GM23248 (cell line): ENCODE results near the gene BST2. TPM values are rescaled to one million over a fixed set of nuclear protein-coding genes. Genes with fewer than 3 reads are reported as not detected.

Source experiments
- DNase-seq: peaks from one replicate; pipeline ENCODE4 v3.0.0-alpha.2; 2015
- H2AFZ ChIP-seq: fragments of 200-600 bp; sonication (generic); 2 replicates; pipeline ENCODE4 v1.6.1; 2016; ENCODE audit warnings: antibody characterized with exemption
- H3F3A ChIP-seq: fragments of 200-600 bp; sonication (generic); 2 replicates; pipeline ENCODE4 v1.6.1; 2016; ENCODE audit warnings: mild to moderate bottlenecking, antibody characterized with exemption, mixed run types; ENCODE audit not compliant: insufficient read depth
- H3K27ac ChIP-seq: fragments of 200-600 bp; sonication (generic); 2 replicates; pipeline ENCODE4 v1.5.1; 2016; ENCODE audit warnings: mild to moderate bottlenecking
- H3K27me3 ChIP-seq: fragments of 200-600 bp; sonication (generic); replicated peaks from 2 replicates; pipeline ENCODE4 v1.6.1; 2016; ENCODE audit warnings: mild to moderate bottlenecking; ENCODE audit not compliant: insufficient read depth
- H3K36me3 ChIP-seq: fragments of 200-600 bp; sonication (generic); 2 replicates; pipeline ENCODE4 v1.6.1; 2016; ENCODE audit warnings: low read depth, mild to moderate bottlenecking
- H3K4me1 ChIP-seq: fragments of 200-600 bp; sonication (generic); 2 replicates; pipeline ENCODE4 v1.6.1; 2016; ENCODE audit warnings: mild to moderate bottlenecking; ENCODE audit not compliant: insufficient read depth
- H3K4me2 ChIP-seq: fragments of 200-600 bp; sonication (generic); one replicate; pipeline ENCODE4 v1.6.1; 2016; ENCODE audit warnings: mild to moderate bottlenecking; ENCODE audit not compliant: unreplicated experiment
- H3K4me3 ChIP-seq: fragments of 200-600 bp; sonication (generic); 2 replicates; pipeline ENCODE4 v1.5.1; 2016; ENCODE audit warnings: mild to moderate bottlenecking
- H3K79me2 ChIP-seq: fragments of 200-600 bp; sonication (generic); 2 replicates; pipeline ENCODE4 v1.6.1; 2016; ENCODE audit warnings: mild to moderate bottlenecking; ENCODE audit not compliant: insufficient read depth
- H3K9ac ChIP-seq: fragments of 200-600 bp; sonication (generic); 2 replicates; pipeline ENCODE4 v1.6.1; 2016; ENCODE audit warnings: mild to moderate bottlenecking
- H3K9me2 ChIP-seq: fragments of 200-600 bp; sonication (generic); 2 replicates; pipeline ENCODE4 v1.6.1; 2016; ENCODE audit warnings: mixed run types, mild to moderate bottlenecking, moderate library complexity; ENCODE audit not compliant: insufficient read depth
- H3K9me3 ChIP-seq: fragments of 200-600 bp; sonication (generic); one replicate; pipeline ENCODE4 v1.6.1; 2017; ENCODE audit warnings: low read depth
- H4K20me1 ChIP-seq: fragments of 200-600 bp; sonication (generic); 2 replicates; pipeline ENCODE4 v1.6.0; 2016; ENCODE audit not compliant: insufficient read depth
- EZH2 ChIP-seq: fragments of 200-600 bp; sonication (generic); IDR thresholded peaks from 2 replicates; pipeline ENCODE4 v1.6.1; 2018; ENCODE audit warnings: antibody characterized with exemption, mild to moderate bottlenecking; ENCODE audit not compliant: insufficient read depth, poor library complexity, severe bottlenecking
- EZH2phosphoT487 ChIP-seq: fragments of 200-600 bp; sonication (generic); IDR thresholded peaks from 2 replicates; pipeline ENCODE4 v1.6.1; 2018; ENCODE audit warnings: antibody characterized with exemption, moderate library complexity, mild to moderate bottlenecking, low read depth; ENCODE audit not compliant: insufficient read depth
- WGBS, 2 experiments: methylation state at CpG; one replicate each; pipeline ENCODE4 v1.1.6; 2015 to 2017; ENCODE audit warnings: low lambda C conversion rate in 2 of 2, low coverage in 1 of 2; ENCODE audit errors: missing lambda C conversion rate in 2 of 2; 5-methylcytosine and 5-hydroxymethylcytosine counted together
- in situ Hi-C: fragments of 300-500 bp; cut with MboI; formaldehyde crosslinking; loops from 2 replicates; pipeline ENCODE4 v1.15.0; 2020
- polyA plus RNA-seq: library from polyadenylated mRNA; unstranded; fragments of >200 nt; fragmentation: Nextera tagmentation; extraction: Ambion mirVana; gene quantifications from 2 replicates; pipeline ENCODE4 v1.2.1, GENCODE V29; 2016
- total RNA-seq: library from RNA; depleted of rRNA; stranded (reverse); fragments of >200 nt; shearing (Covaris generic); gene quantifications from 2 replicates; pipeline ENCODE4 v1.2.3, GENCODE V29; 2014

BST2 gene
- total and polyA plus RNA-seq, 2 experiments from 2014 or later = 0.75 TPM; not detected in 1

DNA sequence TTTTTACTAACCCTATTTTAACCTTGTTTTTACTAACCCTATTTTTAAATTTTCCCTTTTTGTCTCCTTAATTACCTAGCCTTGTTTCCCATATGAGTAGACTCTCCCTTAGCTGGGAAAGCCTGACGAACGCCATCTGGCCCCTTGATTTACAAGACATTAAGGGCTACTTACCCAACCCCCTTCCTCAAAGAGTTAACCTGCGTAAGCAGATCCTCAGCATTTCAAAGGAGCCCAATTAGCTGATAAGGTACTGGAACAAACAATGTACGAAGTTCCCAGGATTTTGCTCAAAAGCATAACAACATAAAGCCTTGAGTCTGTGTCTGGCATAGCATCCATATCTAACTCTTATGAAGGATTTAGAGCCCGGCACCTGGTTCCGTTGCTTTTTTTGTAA, 9.7 kb upstream of the BST2 start:
- peak overlapping the region; percentile 91; the same call in 1 of the 2 replicates for H2AFZ ChIP-seq
- no peaks in the 10 kb centered on the region for H3K36me3 ChIP-seq
- WGBS, 2 experiments = 69 to 74% methylated on average over 6 of the region's 6 CpGs
- H3K4me2 ChIP-seq = peak overlapping the region; percentile 62
- no peak overlapping the region for H3K4me3 ChIP-seq
- H3K9me2 ChIP-seq = no peaks in the 10 kb centered on the region
- in situ Hi-C loops = no loop called here
- H3K27me3 ChIP-seq = no peaks in the 10 kb centered on the region; the same call in 1 of the 2 replicates
- 0 out of 2 replicates have a peak, but pooled peaks cover 8% of the 10 kb centered on the region for H3F3A ChIP-seq
- H3K9ac ChIP-seq = no peak overlapping the region
- no peak for DNase-seq
- TF ChIP-seq EZH2phosphoT487 (no peak), EZH2 (no peak)
- no peaks in the 10 kb centered on the region for H4K20me1 ChIP-seq
- H3K4me1 ChIP-seq = peaks cover 3% of the 10 kb centered on the region; the same call in 1 of the 2 replicates
- no peaks in the 10 kb centered on the region for H3K9me3 ChIP-seq
- no peak overlapping the region for H3K27ac ChIP-seq
- H3K79me2 ChIP-seq = no peaks in the 10 kb centered on the region

DNA sequence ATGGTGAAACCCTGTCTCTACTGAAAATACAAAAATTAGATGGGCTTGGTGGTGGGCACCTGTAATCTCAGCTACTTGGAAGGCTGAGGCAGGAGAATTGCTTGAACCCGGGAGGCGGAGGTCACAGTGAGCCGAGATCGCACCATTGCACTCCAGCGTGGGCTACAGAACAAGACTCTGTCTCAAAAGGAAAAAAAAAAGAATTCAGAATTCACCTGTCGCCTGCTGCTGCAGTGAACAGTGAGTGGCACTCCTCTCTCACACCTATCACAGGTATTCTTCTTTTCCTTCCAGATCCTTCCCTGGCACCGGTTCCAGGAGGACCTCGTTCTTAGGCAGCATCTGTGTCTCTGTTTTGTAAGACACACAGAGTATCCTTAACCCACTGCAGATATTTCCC, 8.7 kb upstream of the BST2 start:
- Histone ChIP-seq H3K4me2 (no peak overlapping the region), H3K36me3 (no peaks in the 10 kb centered on the region), H3K4me3 (no peak overlapping the region), H3K79me2 (no peaks in the 10 kb centered on the region), H3K27me3 (no peaks in the 10 kb centered on the region; the same call in 1 of the 2 replicates), H2AFZ (no peak overlapping the region), H3K9me2 (no peaks in the 10 kb centered on the region), H3F3A (0 out of 2 replicates have a peak, but pooled peaks cover 4% of the 10 kb centered on the region), H4K20me1 (no peaks in the 10 kb centered on the region), H3K27ac (no peak overlapping the region), H3K9ac (no peak overlapping the region), H3K4me1 (peaks cover 3% of the 10 kb centered on the region; the same call in 1 of the 2 replicates), H3K9me3 (no peaks in the 10 kb centered on the region)
- in situ Hi-C loops = no loop called here
- TF ChIP-seq EZH2phosphoT487 (no peak), EZH2 (no peak)
- DNase-seq = no peak
- 71 to 78% methylated on average over 8 of the region's 8 CpGs for WGBS, 2 experiments

DNA sequence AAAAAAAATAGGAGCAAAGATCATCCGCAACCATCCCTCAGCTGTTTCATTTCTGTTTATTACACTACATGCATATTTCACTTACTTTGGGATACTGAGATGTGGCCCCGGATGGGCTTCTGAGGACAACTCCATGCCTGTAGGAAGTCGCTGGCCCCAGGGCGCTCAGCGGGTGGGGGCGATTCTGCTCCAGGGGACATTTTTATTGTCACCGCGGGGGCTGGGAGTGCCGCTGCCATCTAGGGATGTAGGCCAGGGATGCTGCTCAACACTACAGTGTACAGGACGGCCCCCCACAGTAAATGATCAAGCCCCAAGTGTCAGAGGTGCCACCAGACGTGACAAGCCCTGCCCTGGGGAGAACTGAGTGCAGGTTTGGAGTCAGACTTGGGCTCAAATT, 6.4 kb upstream of the BST2 start:
- in situ Hi-C loops = no loop called here
- no peak for TF ChIP-seq EZH2
- TF ChIP-seq EZH2phosphoT487 = no peak
- Histone ChIP-seq H3K9me2 (no peaks in the 10 kb centered on the region), H2AFZ (no peak overlapping the region), H3K27ac (no peak overlapping the region), H3K4me2 (no peak overlapping the region), H4K20me1 (no peaks in the 10 kb centered on the region), H3K79me2 (no peaks in the 10 kb centered on the region), H3K36me3 (no peaks in the 10 kb centered on the region), H3K9ac (no peak overlapping the region), H3K4me1 (0 out of 2 replicates have a peak, but pooled peaks cover 3% of the 10 kb centered on the region), H3F3A (no peaks in the 10 kb centered on the region), H3K4me3 (no peak overlapping the region), H3K27me3 (no peaks in the 10 kb centered on the region; the same call in 1 of the 2 replicates), H3K9me3 (no peaks in the 10 kb centered on the region)
- no peak for DNase-seq
- 77 to 79% methylated on average over 11 of the region's 11 CpGs for WGBS, 2 experiments

DNA sequence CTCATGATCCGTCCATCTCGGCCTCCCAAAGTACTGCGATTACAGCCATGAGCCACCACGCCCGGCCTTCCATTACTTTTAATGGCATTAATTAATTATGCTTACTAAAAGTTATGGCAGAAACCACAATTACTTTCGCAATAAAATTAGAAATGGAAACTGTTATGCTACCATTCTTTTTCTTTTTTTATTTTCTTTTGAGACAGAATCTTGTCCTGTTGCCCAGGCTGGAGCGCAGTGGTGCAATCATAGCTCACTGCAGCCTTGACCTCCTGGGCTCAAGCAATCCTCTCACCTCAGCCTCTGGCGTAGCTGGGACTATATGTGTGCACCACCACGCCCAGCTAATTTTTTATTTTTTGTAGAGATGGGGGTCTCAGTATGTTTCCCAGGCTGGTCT, 4.6 kb upstream of the BST2 start:
- H3K9me3 ChIP-seq = no peaks in the 10 kb centered on the region
- in situ Hi-C loops = no loop called here
- no peak overlapping the region for H3K4me3 ChIP-seq
- no peaks in the 10 kb centered on the region for H3K4me1 ChIP-seq
- no peak for TF ChIP-seq EZH2
- TF ChIP-seq EZH2phosphoT487 = no peak
- DNase-seq = no peak
- no peaks in the 10 kb centered on the region for H3F3A ChIP-seq
- 32 to 39% methylated on average over 9 of the region's 9 CpGs for WGBS, 2 experiments
- no peaks in the 10 kb centered on the region for H4K20me1 ChIP-seq
- no peak overlapping the region for H3K27ac ChIP-seq
- H3K9me2 ChIP-seq = no peaks in the 10 kb centered on the region
- no peak overlapping the region for H2AFZ ChIP-seq
- H3K4me2 ChIP-seq = no peak overlapping the region
- H3K9ac ChIP-seq = no peak overlapping the region
- H3K27me3 ChIP-seq = no peaks in the 10 kb centered on the region; the same call in 1 of the 2 replicates
- no peaks in the 10 kb centered on the region for H3K79me2 ChIP-seq
- no peaks in the 10 kb centered on the region for H3K36me3 ChIP-seq

DNA sequence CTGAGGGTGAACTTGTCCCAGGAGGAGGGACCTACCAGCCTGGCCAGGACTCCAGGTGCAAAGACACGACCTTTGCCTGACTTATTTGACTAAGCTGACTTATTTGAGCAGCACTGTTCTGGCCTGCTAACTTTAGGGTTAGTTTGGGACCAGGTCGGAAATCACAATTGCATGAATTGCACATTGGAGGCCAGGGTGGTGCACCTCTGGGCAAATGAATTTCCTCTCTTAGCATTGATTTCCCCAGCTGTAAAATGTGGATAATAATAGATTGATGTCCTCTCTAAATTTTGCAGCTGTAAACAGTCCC, 1.4 kb upstream of the BST2 start:
- H3K27ac ChIP-seq = no peak overlapping the region
- no peaks in the 10 kb centered on the region for H3K27me3 ChIP-seq
- H3K4me3 ChIP-seq = no peak overlapping the region
- H3K4me1 ChIP-seq = no peaks in the 10 kb centered on the region
- H3K9me2 ChIP-seq = no peaks in the 10 kb centered on the region
- no peak for DNase-seq
- H3K4me2 ChIP-seq = no peak overlapping the region
- H3K9me3 ChIP-seq = no peaks in the 10 kb centered on the region
- no peak overlapping the region for H2AFZ ChIP-seq
- no peaks in the 10 kb centered on the region for H3F3A ChIP-seq
- TF ChIP-seq EZH2 = no peak
- no peak for TF ChIP-seq EZH2phosphoT487
- no peaks in the 10 kb centered on the region for H3K36me3 ChIP-seq
- H4K20me1 ChIP-seq = no peaks in the 10 kb centered on the region
- 72 to 80% methylated on average over 2 of the region's 2 CpGs for WGBS, 2 experiments
- in situ Hi-C loops = no loop called here
- no peaks in the 10 kb centered on the region for H3K79me2 ChIP-seq
- H3K9ac ChIP-seq = no peak overlapping the region
